IMR-90 (cell line): ENCODE measurements around the gene ANKRD10. TPM values are rescaled to one million over a fixed set of nuclear protein-coding genes. Genes with fewer than 3 reads are reported as not detected.

Experiments
- ATAC-seq: fragments of 200-7000 bp; cut with Tn5 transposase; 2 replicates; pipeline ENCODE4 v1.9.1; 2020; ENCODE audit warnings: low read depth, mild to moderate bottlenecking, moderate library complexity
- BruUV-seq: library from RNA; stranded (reverse); fragments of 400-500 nt; replicated peaks from 2 replicates; lab custom pipeline; 2021; lab: Mats Ljungman, UMichigan
- CTCF ChIA-PET: fragments of 300-600 bp; formaldehyde crosslinking; extraction: SDS; loops from one replicate; lab custom pipeline; 2021; ENCODE audit warnings: antibody characterized with exemption; lab: Yijun Ruan, JAX
- POLR2A ChIA-PET: fragments of 300-600 bp; sonication (Branson Sonifier 250); formaldehyde crosslinking; loops from one replicate; lab custom pipeline; 2022; ENCODE audit warnings: antibody characterized with exemption; ENCODE audit not compliant: unreplicated experiment; lab: Charles Lee
- DNase-seq: peaks from one replicate; pipeline ENCODE4 v3.0.0; 2013
- H2AFZ ChIP-seq: replicated peaks from 2 replicates; pipeline ENCODE3; 2013; ENCODE audit warnings: low read length, mild to moderate bottlenecking; ENCODE audit not compliant: poor library complexity
- H2AK5ac ChIP-seq: 2 replicates; pipeline ENCODE4 v1.6.1; 2013; ENCODE audit warnings: low read depth, low read length, inconsistent platforms
- H2AK9ac ChIP-seq: replicated peaks from 2 replicates; pipeline ENCODE3; 2013; ENCODE audit warnings: mild to moderate bottlenecking, low read depth, low read length, moderate library complexity; ENCODE audit not compliant: poor library complexity
- H2BK120ac ChIP-seq: 2 replicates; pipeline ENCODE4 v1.6.1; 2013; ENCODE audit warnings: low read depth, low read length, inconsistent platforms
- H2BK15ac ChIP-seq: 3 replicates; pipeline ENCODE4 v1.6.1; 2013; ENCODE audit warnings: low read depth, low read length, inconsistent platforms
- H2BK20ac ChIP-seq: 2 replicates; pipeline ENCODE4 v1.6.1; 2013; ENCODE audit warnings: low read depth, mild to moderate bottlenecking, inconsistent platforms, low read length, moderate library complexity
- H2BK5ac ChIP-seq: 2 replicates; pipeline ENCODE4 v1.6.1; 2013; ENCODE audit warnings: mild to moderate bottlenecking, low read depth, low read length, inconsistent platforms; ENCODE audit not compliant: poor library complexity, severe bottlenecking
- H3K14ac ChIP-seq: replicated peaks from 2 replicates; pipeline ENCODE4 v1.6.1; 2013; ENCODE audit warnings: low read depth, low read length, inconsistent platforms
- H3K18ac ChIP-seq: 2 replicates; pipeline ENCODE4 v1.6.1; 2013; ENCODE audit warnings: low read depth, low read length, control low read depth
- H3K23ac ChIP-seq: 2 replicates; pipeline ENCODE4 v1.6.1; 2013; ENCODE audit warnings: low read depth, low read length, inconsistent platforms
- H3K27ac ChIP-seq: 2 replicates; pipeline ENCODE4 v1.5.1; 2013; ENCODE audit warnings: mild to moderate bottlenecking, control low read depth, low read length; ENCODE audit not compliant: insufficient read depth
- H3K27me3 ChIP-seq: 2 replicates; pipeline ENCODE4 v1.6.1; 2013; ENCODE audit warnings: low read length; ENCODE audit not compliant: control insufficient read depth, insufficient read depth
- H3K36me3 ChIP-seq: 2 replicates; pipeline ENCODE4 v1.6.1; 2013; ENCODE audit warnings: low read length, mixed read lengths; ENCODE audit not compliant: control insufficient read depth, insufficient read depth
- H3K4ac ChIP-seq: 2 replicates; pipeline ENCODE4 v1.6.1; 2013; ENCODE audit warnings: low read depth, low read length, inconsistent platforms
- H3K4me1 ChIP-seq: 2 replicates; pipeline ENCODE4 v1.6.1; 2013; ENCODE audit warnings: low read length, mixed read lengths; ENCODE audit not compliant: control insufficient read depth, insufficient read depth
- H3K4me2 ChIP-seq: 2 replicates; pipeline ENCODE4 v1.6.1; 2013; ENCODE audit warnings: low read depth, mild to moderate bottlenecking, control low read depth, low read length, moderate library complexity
- H3K4me3 ChIP-seq: 2 replicates; pipeline ENCODE4 v1.5.1; 2013; ENCODE audit warnings: low read depth, mild to moderate bottlenecking, control low read depth, low read length, moderate library complexity; ENCODE audit not compliant: insufficient read depth
- H3K56ac ChIP-seq: 2 replicates; pipeline ENCODE4 v1.6.1; 2013; ENCODE audit warnings: low read length, inconsistent platforms; ENCODE audit not compliant: insufficient read depth; ENCODE audit errors: extremely low read depth
- H3K79me1 ChIP-seq, 2 experiments: 2 replicates each; pipeline ENCODE4 v1.6.1; 2013; ENCODE audit warnings: low read length in 2 of 2, inconsistent platforms in 1 of 2, low read depth in 1 of 2
- H3K9ac ChIP-seq: 2 replicates; pipeline ENCODE4 v1.6.1; 2013; ENCODE audit warnings: low read depth, low read length, control low read depth
- H3K9me1 ChIP-seq: 2 replicates; pipeline ENCODE4 v1.6.1; 2013; ENCODE audit warnings: low read length, inconsistent platforms; ENCODE audit not compliant: insufficient read depth
- H3K9me3 ChIP-seq: 2 replicates; pipeline ENCODE4 v1.6.1; 2013; ENCODE audit warnings: low read length; ENCODE audit not compliant: control insufficient read depth, insufficient read depth
- H4K20me1 ChIP-seq: 2 replicates; pipeline ENCODE4 v1.6.1; 2013; ENCODE audit warnings: low read length, inconsistent platforms; ENCODE audit not compliant: insufficient read depth
- H4K5ac ChIP-seq: 2 replicates; pipeline ENCODE4 v1.6.1; 2013; ENCODE audit warnings: mild to moderate bottlenecking, low read depth, low read length, control low read depth
- H4K8ac ChIP-seq, 2 experiments: 2 replicates each; pipeline ENCODE4 v1.6.1; 2013; ENCODE audit warnings: low read depth in 2 of 2, low read length in 2 of 2, control low read depth in 1 of 2, inconsistent platforms in 1 of 2
- H4K91ac ChIP-seq: 2 replicates; pipeline ENCODE4 v1.6.1; 2013; ENCODE audit warnings: low read depth, low read length, inconsistent platforms; ENCODE audit not compliant: insufficient read depth
- CEBPB ChIP-seq: IDR thresholded peaks from 2 replicates; pipeline ENCODE4 v1.6.1; 2012; ENCODE audit warnings: low read depth, low read length, improper control_type of control experiment
- ELK1 ChIP-seq: fragments of 150-350 bp; IDR thresholded peaks from 2 replicates; pipeline ENCODE4 v1.6.1; 2016; ENCODE audit warnings: low read depth, mild to moderate bottlenecking, low read length, moderate library complexity, borderline replicate concordance
- MAFK ChIP-seq: IDR thresholded peaks from 2 replicates; pipeline ENCODE4 v1.6.1; 2012; ENCODE audit warnings: low read depth, low read length, improper control_type of control experiment
- MAZ ChIP-seq: IDR thresholded peaks from 2 replicates; pipeline ENCODE4 v1.6.1; 2012; ENCODE audit warnings: low read depth, mild to moderate bottlenecking, low read length, improper control_type of control experiment, moderate library complexity, borderline replicate concordance
- NFE2L2 ChIP-seq: fragments of 150-350 bp; IDR thresholded peaks from 2 replicates; pipeline ENCODE4 v1.6.1; 2016; ENCODE audit warnings: low read depth, mild to moderate bottlenecking, low read length
- SMC3 ChIP-seq: fragments of 150-350 bp; IDR thresholded peaks from 2 replicates; pipeline ENCODE4 v1.6.1; 2016; ENCODE audit warnings: low read depth, mild to moderate bottlenecking, antibody characterized with exemption, low read length, moderate library complexity
- WGBS, 2 experiments: methylation state at CpG; one replicate each; pipeline versions ENCODE4 v1.1.5 to v1.1.7; 2013; ENCODE audit warnings: missing lambda C conversion rate in 2 of 2; ENCODE audit not compliant: insufficient read length in 1 of 2; ENCODE audit errors: extremely low coverage in 2 of 2; 5-methylcytosine and 5-hydroxymethylcytosine counted together
- dilution Hi-C: fragments of 300-500 bp; cut with HindIII; formaldehyde crosslinking; loops from one replicate; pipeline ENCODE4 v1.14.3; 2018; ENCODE audit warnings: low sequenced_read_pairs; ENCODE audit not compliant: unreplicated experiment
- in situ Hi-C: fragments of 300-500 bp; cut with MboI; formaldehyde crosslinking; loops from 3 replicates; pipeline ENCODE4 v1.14.3; 2019; ENCODE audit warnings: low sequenced_read_pairs, inconsistent platforms, mixed read lengths
- intact Hi-C: fragments of 100-400 bp; cut with micrococcal nuclease; formaldehyde crosslinking; loops from 2 replicates; pipeline ENCODE4 v1.10.0; 2022
- polyA plus RNA-seq, 3 experiments: library from polyadenylated mRNA; depleted of rRNA; stranded (reverse); fragments of >200 nt; gene quantifications; 2 replicates each; pipeline ENCODE4 v1.2.3, GENCODE V29; 2012; ENCODE audit warnings: low replicate concordance in 1 of 3
- total RNA-seq: library from RNA; depleted of rRNA; stranded (reverse); fragments of >200 nt; gene quantifications from 2 replicates; pipeline ENCODE4 v1.2.3, GENCODE V29; 2012

The ANKRD10 gene
- total and polyA plus RNA-seq, 2 of the 4 experiments (the other 2 are of a cell fraction), result 18.3 to 31.1 TPM

GRCh38 chr13:110910013-110910890 is 4.6 kb downstream of the ANKRD10 start:
- no peak overlapping the region for H4K91ac ChIP-seq
- ATAC-seq (no peak), DNase-seq (no peak)
- H4K20me1 ChIP-seq, result peaks cover 86% of the 10 kb centered on the region
- H3K79me1 ChIP-seq, result peaks cover 20 to 51% of the 10 kb centered on the region in 2 experiments
- H3K18ac ChIP-seq, result no peak overlapping the region
- H2BK5ac ChIP-seq, result no peak overlapping the region
- no peaks in the 10 kb centered on the region for H3K9me3 ChIP-seq
- no peak overlapping the region for H3K4ac ChIP-seq
- no peak for TF ChIP-seq CEBPB
- TF ChIP-seq NFE2L2, result no peak
- TF ChIP-seq SMC3, result no peak
- TF ChIP-seq MAZ, result no peak
- no peak for TF ChIP-seq ELK1
- TF ChIP-seq MAFK, result no peak
- H3K56ac ChIP-seq, result no peak overlapping the region
- no peak overlapping the region for H4K5ac ChIP-seq
- H3K36me3 ChIP-seq, result peaks cover 28% of the 10 kb centered on the region
- in situ Hi-C loops, result no loop called here
- H3K14ac ChIP-seq, result no peak overlapping the region
- no peak overlapping the region; the same call in 1 of the 2 replicates for H3K4me2 ChIP-seq
- H2AFZ ChIP-seq, result no peak overlapping the region
- H3K4me1 ChIP-seq, result peaks cover 13% of the 10 kb centered on the region
- H2AK5ac ChIP-seq, result no peak overlapping the region
- dilution Hi-C loops, result no loop called here
- no peak overlapping the region for H2BK20ac ChIP-seq
- no peak overlapping the region for H3K27ac ChIP-seq
- intact Hi-C loops, result loop anchor here (5.0 kb wide), 2 partner anchors 38 to 318 kb away; no protein-coding TSS in a partner anchor
- no CpG with 5 or more reads among the region's 14 CpGs for WGBS, 2 experiments
- peaks cover 17% of the 10 kb centered on the region for H3K9me1 ChIP-seq
- no peak overlapping the region for H4K8ac ChIP-seq
- CTCF ChIA-PET, result interaction anchor here (0.5 kb wide), 1 partner anchor 8 kb away, joined by 4 read pairs; no protein-coding TSS in a partner anchor
- H3K9ac ChIP-seq, result no peak overlapping the region
- 0 out of 2 replicates have a peak overlapping the region, but pooled peaks have one; percentile 23 for H3K23ac ChIP-seq
- BruUV-seq, result no TSS peak
- H3K4me3 ChIP-seq, result no peak overlapping the region
- no peak overlapping the region for H2BK120ac ChIP-seq
- no peak overlapping the region for H2AK9ac ChIP-seq
- no peak overlapping the region for H2BK15ac ChIP-seq
- POLR2A ChIA-PET, result no interaction called here
- H3K27me3 ChIP-seq, result no peaks in the 10 kb centered on the region
